H9 (cell line): ENCODE data around the gene DNAJC6. TPM values are rescaled to one million over a fixed set of nuclear protein-coding genes. Genes with fewer than 3 reads are reported as not detected.

Experiments used
- DNase-seq: peaks from one replicate; pipeline ENCODE4 v3.0.0-alpha.2; 2017
- H2AFZ ChIP-seq: one replicate; pipeline ENCODE4 v1.6.1; 2013; ENCODE audit warnings: mild to moderate bottlenecking, low read length, control low read depth, moderate library complexity
- H2AK5ac ChIP-seq: 2 replicates; pipeline ENCODE4 v1.6.1; 2013; ENCODE audit warnings: low read length, control low read depth, mixed read lengths; ENCODE audit not compliant: insufficient read length
- H2BK120ac ChIP-seq: one replicate; pipeline ENCODE4 v1.6.1; 2013; ENCODE audit warnings: low read depth, mild to moderate bottlenecking, low read length, control low read depth, inconsistent platforms; ENCODE audit not compliant: poor library complexity, severe bottlenecking
- H2BK12ac ChIP-seq: 2 replicates; pipeline ENCODE4 v1.6.1; 2013; ENCODE audit warnings: low read length, control low read depth, mixed read lengths, low read depth; ENCODE audit not compliant: insufficient read length
- H2BK15ac ChIP-seq: 2 replicates; pipeline ENCODE4 v1.6.1; 2013; ENCODE audit warnings: low read depth, low read length, control low read depth
- H2BK20ac ChIP-seq: one replicate; pipeline ENCODE4 v1.6.1; 2013; ENCODE audit warnings: low read depth, mild to moderate bottlenecking, low read length, control low read depth, inconsistent platforms; ENCODE audit not compliant: poor library complexity, severe bottlenecking
- H2BK5ac ChIP-seq: 2 replicates; pipeline ENCODE4 v1.6.1; 2013; ENCODE audit warnings: low read length, control low read depth, mixed read lengths; ENCODE audit not compliant: insufficient read length
- H3K14ac ChIP-seq: 2 replicates; pipeline ENCODE4 v1.6.1; 2013; ENCODE audit warnings: low read length, control low read depth; ENCODE audit not compliant: insufficient read depth
- H3K18ac ChIP-seq: 2 replicates; pipeline ENCODE4 v1.6.1; 2013; ENCODE audit warnings: low read depth, mild to moderate bottlenecking, mixed read lengths, low read length, control low read depth; ENCODE audit not compliant: insufficient read length
- H3K23ac ChIP-seq: 2 replicates; pipeline ENCODE4 v1.6.1; 2013; ENCODE audit warnings: low read length, control low read depth, mixed read lengths, low read depth; ENCODE audit not compliant: insufficient read length
- H3K23me2 ChIP-seq: 2 replicates; pipeline ENCODE4 v1.6.1; 2013; ENCODE audit warnings: low read depth, mild to moderate bottlenecking, mixed read lengths, low read length, control low read depth; ENCODE audit not compliant: insufficient read length, poor library complexity, severe bottlenecking
- H3K27ac ChIP-seq: 2 replicates; pipeline ENCODE4 v1.5.1; 2013; ENCODE audit warnings: low read length, control low read depth, mixed read lengths, low read depth; ENCODE audit not compliant: insufficient read length
- H3K27me3 ChIP-seq: 2 replicates; pipeline ENCODE4 v1.6.1; 2013; ENCODE audit warnings: low read length, control low read depth, inconsistent platforms; ENCODE audit not compliant: insufficient read depth
- H3K4ac ChIP-seq: 2 replicates; pipeline ENCODE4 v1.6.1; 2013; ENCODE audit warnings: low read depth, mild to moderate bottlenecking, control low read depth, inconsistent platforms, low read length, moderate library complexity
- H3K4me1 ChIP-seq: 2 replicates; pipeline ENCODE4 v1.6.1; 2013; ENCODE audit warnings: low read length, control low read depth, inconsistent platforms; ENCODE audit not compliant: insufficient read depth
- H3K4me2 ChIP-seq: 2 replicates; pipeline ENCODE4 v1.6.1; 2013; ENCODE audit warnings: low read length, control low read depth, mixed read lengths; ENCODE audit not compliant: insufficient read length, insufficient read depth
- H3K56ac ChIP-seq: 2 replicates; pipeline ENCODE4 v1.6.1; 2013; ENCODE audit warnings: low read depth, mild to moderate bottlenecking, mixed read lengths, low read length, control low read depth; ENCODE audit not compliant: insufficient read length
- H3K79me1 ChIP-seq: 2 replicates; pipeline ENCODE4 v1.6.1; 2013; ENCODE audit warnings: low read depth, mild to moderate bottlenecking, moderate library complexity, low read length, control low read depth, inconsistent platforms; ENCODE audit not compliant: insufficient read depth, poor library complexity, severe bottlenecking
- H3K79me2 ChIP-seq: 2 replicates; pipeline ENCODE4 v1.6.1; 2013; ENCODE audit warnings: low read length, control low read depth, inconsistent platforms; ENCODE audit not compliant: insufficient read depth
- H3K9ac ChIP-seq: 2 replicates; pipeline ENCODE4 v1.6.1; 2013; ENCODE audit warnings: low read length, control low read depth, mixed read lengths; ENCODE audit not compliant: insufficient read length; ENCODE audit errors: extremely low read depth
- H3K9me3 ChIP-seq: one replicate; pipeline ENCODE4 v1.6.1; 2013; ENCODE audit warnings: low read depth, low read length, inconsistent platforms; ENCODE audit not compliant: control insufficient read depth
- H3T11ph ChIP-seq: one replicate; pipeline ENCODE4 v1.6.1; 2013; ENCODE audit warnings: mild to moderate bottlenecking, low read length, control low read depth, inconsistent platforms
- H4K20me1 ChIP-seq: one replicate; pipeline ENCODE4 v1.6.1; 2013; ENCODE audit not compliant: control insufficient read depth, insufficient read length, insufficient read depth
- H4K5ac ChIP-seq: 2 replicates; pipeline ENCODE4 v1.6.1; 2013; ENCODE audit warnings: low read depth, mild to moderate bottlenecking, mixed read lengths, low read length, control low read depth; ENCODE audit not compliant: insufficient read length
- H4K8ac ChIP-seq: replicated peaks from 2 replicates; pipeline ENCODE4 v1.6.1; 2013; ENCODE audit warnings: low read length, control low read depth, mixed read lengths, low read depth; ENCODE audit not compliant: insufficient read length
- H4K91ac ChIP-seq: 2 replicates; pipeline ENCODE4 v1.6.1; 2013; ENCODE audit warnings: low read depth, mild to moderate bottlenecking, moderate library complexity, mixed read lengths, low read length, control low read depth; ENCODE audit not compliant: insufficient read length
- H3K27ac Mint-ChIP-seq, 3 experiments: 2 replicates in 2 of 3; 3 replicates in 1 of 3; pipeline ENCODE4 v1.8.0; 2020 to 2021; ENCODE audit warnings: mixed read lengths in 3 of 3, mild to moderate bottlenecking in 1 of 3, moderate library complexity in 1 of 3
- H3K27me3 Mint-ChIP-seq: 2 replicates; pipeline ENCODE4 v1.8.0; 2021; ENCODE audit warnings: low read depth, mild to moderate bottlenecking, moderate library complexity, mixed read lengths
- H3K36me3 Mint-ChIP-seq, 3 experiments: 2 replicates in 2 of 3; 3 replicates in 1 of 3; pipeline ENCODE4 v1.8.0; 2020 to 2021; ENCODE audit warnings: low read depth in 3 of 3, mixed read lengths in 3 of 3; ENCODE audit not compliant: insufficient read depth in 1 of 3
- H3K4me1 Mint-ChIP-seq, 2 experiments: 2 replicates each; pipeline ENCODE4 v1.8.0; 2020; ENCODE audit warnings: mixed read lengths in 2 of 2
- H3K4me3 Mint-ChIP-seq, 2 experiments: 2 replicates in 1 of 2; 3 replicates in 1 of 2; pipeline ENCODE4 v1.8.0; 2020 to 2021; ENCODE audit warnings: mild to moderate bottlenecking in 2 of 2, mixed read lengths in 2 of 2, moderate library complexity in 1 of 2
- H3K9me3 Mint-ChIP-seq, 2 experiments: 2 replicates in 1 of 2; 3 replicates in 1 of 2; pipeline ENCODE4 v1.8.0; 2020; ENCODE audit warnings: mild to moderate bottlenecking in 2 of 2, mixed read lengths in 2 of 2, moderate library complexity in 1 of 2
- WGBS: extraction: QIAGEN DNeasy Blood & Tissue Kit; methylation state at CpG from one replicate; pipeline ENCODE4 v1.1.7; 2013; ENCODE audit warnings: missing lambda C conversion rate, low lambda C conversion rate, mixed read lengths; ENCODE audit not compliant: insufficient read length; ENCODE audit errors: extremely low coverage; 5-methylcytosine and 5-hydroxymethylcytosine counted together
- total RNA-seq: library from RNA; stranded (reverse); gene quantifications from 2 replicates; pipeline ENCODE4 v1.2.1, GENCODE V29; 2021
- TF ChIP-seq, protein P1 (sequence below): fragments of 200-600 bp; sonication (generic); conservative IDR thresholded peaks from 3 replicates; pipeline ENCODE4 v1.8.0; 2021; ENCODE audit warnings: antibody characterized with exemption, mild to moderate bottlenecking

The DNAJC6 gene
- total RNA-seq, 1 experiment from 2014 or later: 2.2 TPM

DNA sequence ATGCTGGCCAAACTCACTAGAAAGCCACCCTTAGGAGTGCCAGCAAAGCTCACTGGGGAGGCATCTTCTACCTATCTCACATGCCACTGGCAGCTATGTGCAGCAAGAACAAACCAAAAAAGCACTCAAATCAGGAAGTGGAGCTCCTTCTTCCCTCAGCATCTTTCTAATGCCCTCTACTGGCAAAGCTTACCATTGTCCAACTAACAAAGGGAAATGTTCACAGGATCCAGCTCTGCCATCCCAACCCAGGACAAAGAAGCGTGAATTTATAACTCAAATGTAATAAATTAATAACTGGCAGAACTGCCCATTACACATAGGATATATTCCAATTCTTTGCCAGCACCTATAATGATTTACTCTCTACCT, 150.0 kb downstream of the DNAJC6 start:
- DNase-seq: no peak
- H3K27ac ChIP-seq: no peak overlapping the region

More for the DNA sequence above, 150.0 kb downstream of the DNAJC6 start:
- H2BK5ac ChIP-seq: no peak overlapping the region
- H4K5ac ChIP-seq: no peak overlapping the region
- Mint-ChIP-seq H3K36me3 (peaks cover 6 to 15% (median 7%) of the 10 kb centered on the region in 3 experiments), H3K27me3 (no peaks in the 10 kb centered on the region; the same call in 1 of the 2 replicates), H3K27ac (peak overlapping the region in 1 of 3 experiments; percentile 5; a peak in 1 of 7 replicates), H3K4me1 (peaks cover 24 to 28% of the 10 kb centered on the region in 2 experiments), H3K9me3 (peaks cover 13 to 14% of the 10 kb centered on the region in 2 experiments), H3K4me3 (no peak overlapping the region)
- no peaks in the 10 kb centered on the region for H3K79me2 ChIP-seq
- no peak overlapping the region for H2AK5ac ChIP-seq
- no peak overlapping the region for H4K91ac ChIP-seq
- no peaks in the 10 kb centered on the region for H3K27me3 ChIP-seq
- H2BK12ac ChIP-seq: no peak overlapping the region
- H4K20me1 ChIP-seq: no peaks in the 10 kb centered on the region
- H4K8ac ChIP-seq: no peak overlapping the region
- H3K4ac ChIP-seq: no peak overlapping the region
- no peak overlapping the region for H3K4me2 ChIP-seq
- peaks cover 3% of the 10 kb centered on the region; the same call in 1 of the 2 replicates for H3K4me1 ChIP-seq
- no peaks in the 10 kb centered on the region for H3K23me2 ChIP-seq
- H3T11ph ChIP-seq: no peak overlapping the region
- no peak overlapping the region for H3K18ac ChIP-seq
- no peak overlapping the region for H2BK15ac ChIP-seq
- no peak overlapping the region for H2AFZ ChIP-seq
- no peaks in the 10 kb centered on the region for H3K79me1 ChIP-seq
- no peak overlapping the region for H2BK120ac ChIP-seq
- no peaks in the 10 kb centered on the region for H3K9me3 ChIP-seq
- H3K23ac ChIP-seq: no peak overlapping the region
- no peak overlapping the region for H2BK20ac ChIP-seq
- no CpG with 5 or more reads among the region's 1 CpG for WGBS
- no peak overlapping the region for H3K9ac ChIP-seq
- H3K14ac ChIP-seq: no peak overlapping the region
- TF ChIP-seq, protein P1, sequence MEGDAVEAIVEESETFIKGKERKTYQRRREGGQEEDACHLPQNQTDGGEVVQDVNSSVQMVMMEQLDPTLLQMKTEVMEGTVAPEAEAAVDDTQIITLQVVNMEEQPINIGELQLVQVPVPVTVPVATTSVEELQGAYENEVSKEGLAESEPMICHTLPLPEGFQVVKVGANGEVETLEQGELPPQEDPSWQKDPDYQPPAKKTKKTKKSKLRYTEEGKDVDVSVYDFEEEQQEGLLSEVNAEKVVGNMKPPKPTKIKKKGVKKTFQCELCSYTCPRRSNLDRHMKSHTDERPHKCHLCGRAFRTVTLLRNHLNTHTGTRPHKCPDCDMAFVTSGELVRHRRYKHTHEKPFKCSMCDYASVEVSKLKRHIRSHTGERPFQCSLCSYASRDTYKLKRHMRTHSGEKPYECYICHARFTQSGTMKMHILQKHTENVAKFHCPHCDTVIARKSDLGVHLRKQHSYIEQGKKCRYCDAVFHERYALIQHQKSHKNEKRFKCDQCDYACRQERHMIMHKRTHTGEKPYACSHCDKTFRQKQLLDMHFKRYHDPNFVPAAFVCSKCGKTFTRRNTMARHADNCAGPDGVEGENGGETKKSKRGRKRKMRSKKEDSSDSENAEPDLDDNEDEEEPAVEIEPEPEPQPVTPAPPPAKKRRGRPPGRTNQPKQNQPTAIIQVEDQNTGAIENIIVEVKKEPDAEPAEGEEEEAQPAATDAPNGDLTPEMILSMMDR: peak; percentile 73
- no peak overlapping the region for H3K56ac ChIP-seq

Other genes starting within 250 kb of the DNAJC6 start
- gene AK4, start 161.3 kb upstream of the DNAJC6 start, total RNA-seq: 45.2 and 45.6 TPM in 2 replicates
- 3.3 TPM in 2 replicates for gene LEPR, start 111.1 kb downstream of the DNAJC6 start, total RNA-seq
- 28.6 and 32.6 TPM in 2 replicates for gene LEPROT, start 111.1 kb downstream of the DNAJC6 start, total RNA-seq